Breast epithelium (tissue), 4 donors: ENCODE data around the gene MAPK8IP1. TPM values are rescaled to one million over a fixed set of nuclear protein-coding genes. Genes with fewer than 3 reads are reported as not detected.
A peak's percentile ranks its signal among the peaks of the same experiment; 100 is the strongest.

ENCODE experiments used
- DNase-seq, 2 donors: peaks; one replicate each; pipeline ENCODE4 v3.0.0-alpha.2; 2019; ENCODE audit warnings: low spot score in 2 of 2
- H3K27ac ChIP-seq, 2 donors: fragments of 200-600 bp; sonication (generic) in 1 of 2; one replicate each; pipeline ENCODE4 v1.5.1; 2016 to 2019; ENCODE audit warnings: mild to moderate bottlenecking in 1 of 2
- H3K27me3 ChIP-seq, 2 donors: fragments of 200-600 bp; sonication (generic) in 1 of 2; one replicate each; pipeline versions ENCODE4 v1.5.1 to v1.6.0; 2017 to 2019; ENCODE audit warnings: control low read depth in 1 of 2, mild to moderate bottlenecking in 1 of 2
- H3K36me3 ChIP-seq: fragments of 200-600 bp; one replicate; pipeline ENCODE4 v1.5.1; 2019
- H3K4me1 ChIP-seq, 2 donors: fragments of 200-600 bp; sonication (generic); one replicate each; pipeline ENCODE4 v1.5.1; 2016 to 2019; ENCODE audit warnings: control low read depth in 1 of 2
- H3K4me3 ChIP-seq, 3 donors: fragments of 200-600 bp; sonication (generic); 1 replicate in 2 of 3; 2 replicates in 1 of 3; pipeline ENCODE4 v1.5.1; 2016 to 2019; ENCODE audit warnings: mild to moderate bottlenecking in 3 of 3, moderate library complexity in 2 of 3
- H3K9me3 ChIP-seq, 2 donors: fragments of 200-600 bp; sonication (generic) in 1 of 2; one replicate each; pipeline ENCODE4 v1.5.1; 2016 to 2019; ENCODE audit warnings: control low read depth in 1 of 2
- POLR2A ChIP-seq: fragments of 450-650 bp; IDR thresholded peaks from one replicate; pipeline ENCODE4 v1.6.1; 2016; ENCODE audit warnings: antibody characterized with exemption, mild to moderate bottlenecking, moderate library complexity
- POLR2AphosphoS5 ChIP-seq, 3 donors: sonication (generic); formaldehyde crosslinking; IDR thresholded peaks; one replicate each; pipeline ENCODE4 v1.6.1; 2017; ENCODE audit warnings: antibody characterized with exemption in 3 of 3
- intact Hi-C: fragments of 100-400 bp; cut with DNase I; formaldehyde crosslinking; loops from one replicate; pipeline ENCODE4 v1.15.1; 2023; ENCODE audit warnings: low total_unique reads
- total RNA-seq, 3 donors: library from RNA; depleted of rRNA; stranded (reverse); fragments of >200 nt; gene quantifications; one replicate each; pipeline ENCODE4 v1.1.0, GENCODE V29; 2016
- TF ChIP-seq, protein P1 (sequence below), 3 donors: fragments of 450-650 bp; IDR thresholded peaks; one replicate each; pipeline ENCODE4 v1.5.1; 2016 to 2017; ENCODE audit warnings: antibody characterized with exemption in 3 of 3, mild to moderate bottlenecking in 3 of 3, moderate library complexity in 3 of 3

Gene MAPK8IP1
- total RNA-seq, 3 donors from 2014 or later, result 5.4 to 7.2 (median 5.9) TPM

DNA sequence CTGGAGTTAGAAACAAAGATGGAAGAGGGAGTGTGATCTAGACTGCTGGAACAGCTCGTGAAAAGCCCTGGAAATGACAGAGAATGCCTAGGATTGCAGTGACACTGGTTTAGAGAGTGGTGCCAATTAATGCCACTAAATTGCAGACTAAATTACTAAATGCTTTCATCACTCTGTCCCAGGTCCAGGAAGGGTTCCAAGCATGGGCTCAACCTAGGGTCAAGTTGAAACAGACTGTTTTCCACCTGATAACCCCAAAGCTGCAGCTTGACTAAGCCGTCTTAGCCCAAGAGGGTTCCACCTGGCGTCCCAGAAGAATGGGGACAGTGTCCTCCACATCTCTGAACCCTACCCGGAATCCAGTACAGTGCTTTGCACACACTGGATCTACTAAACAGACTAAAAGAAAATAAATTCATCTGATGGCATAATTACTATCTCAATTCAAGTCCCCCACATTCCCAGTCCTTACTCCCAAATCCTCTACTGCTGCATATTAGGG, 39.2 kb upstream of the MAPK8IP1 start:
- Histone ChIP-seq H3K9me3 (no peaks in the 10 kb centered on the region), H3K36me3 (no peaks in the 10 kb centered on the region), H3K4me3 (peak overlapping the region in 2 of 3 donors; percentile 89 to 91), H3K27ac (peak overlapping the region; percentile 96 to 97), H3K27me3 (no peaks in the 10 kb centered on the region), H3K4me1 (peaks cover 2 to 19% of the 10 kb centered on the region in 2 donors)
- DNase-seq, result no peak
- intact Hi-C loops, result loop anchor here (10.0 kb wide), 1 partner anchor 159 kb away; no protein-coding TSS in a partner anchor
- TF ChIP-seq, protein P1, sequence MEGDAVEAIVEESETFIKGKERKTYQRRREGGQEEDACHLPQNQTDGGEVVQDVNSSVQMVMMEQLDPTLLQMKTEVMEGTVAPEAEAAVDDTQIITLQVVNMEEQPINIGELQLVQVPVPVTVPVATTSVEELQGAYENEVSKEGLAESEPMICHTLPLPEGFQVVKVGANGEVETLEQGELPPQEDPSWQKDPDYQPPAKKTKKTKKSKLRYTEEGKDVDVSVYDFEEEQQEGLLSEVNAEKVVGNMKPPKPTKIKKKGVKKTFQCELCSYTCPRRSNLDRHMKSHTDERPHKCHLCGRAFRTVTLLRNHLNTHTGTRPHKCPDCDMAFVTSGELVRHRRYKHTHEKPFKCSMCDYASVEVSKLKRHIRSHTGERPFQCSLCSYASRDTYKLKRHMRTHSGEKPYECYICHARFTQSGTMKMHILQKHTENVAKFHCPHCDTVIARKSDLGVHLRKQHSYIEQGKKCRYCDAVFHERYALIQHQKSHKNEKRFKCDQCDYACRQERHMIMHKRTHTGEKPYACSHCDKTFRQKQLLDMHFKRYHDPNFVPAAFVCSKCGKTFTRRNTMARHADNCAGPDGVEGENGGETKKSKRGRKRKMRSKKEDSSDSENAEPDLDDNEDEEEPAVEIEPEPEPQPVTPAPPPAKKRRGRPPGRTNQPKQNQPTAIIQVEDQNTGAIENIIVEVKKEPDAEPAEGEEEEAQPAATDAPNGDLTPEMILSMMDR (IDR thresholded peaks at IDR 0.05), result no peak
- TF ChIP-seq POLR2A (no peak), POLR2AphosphoS5 (IDR thresholded peaks at IDR 0.05) (no peak)

DNA sequence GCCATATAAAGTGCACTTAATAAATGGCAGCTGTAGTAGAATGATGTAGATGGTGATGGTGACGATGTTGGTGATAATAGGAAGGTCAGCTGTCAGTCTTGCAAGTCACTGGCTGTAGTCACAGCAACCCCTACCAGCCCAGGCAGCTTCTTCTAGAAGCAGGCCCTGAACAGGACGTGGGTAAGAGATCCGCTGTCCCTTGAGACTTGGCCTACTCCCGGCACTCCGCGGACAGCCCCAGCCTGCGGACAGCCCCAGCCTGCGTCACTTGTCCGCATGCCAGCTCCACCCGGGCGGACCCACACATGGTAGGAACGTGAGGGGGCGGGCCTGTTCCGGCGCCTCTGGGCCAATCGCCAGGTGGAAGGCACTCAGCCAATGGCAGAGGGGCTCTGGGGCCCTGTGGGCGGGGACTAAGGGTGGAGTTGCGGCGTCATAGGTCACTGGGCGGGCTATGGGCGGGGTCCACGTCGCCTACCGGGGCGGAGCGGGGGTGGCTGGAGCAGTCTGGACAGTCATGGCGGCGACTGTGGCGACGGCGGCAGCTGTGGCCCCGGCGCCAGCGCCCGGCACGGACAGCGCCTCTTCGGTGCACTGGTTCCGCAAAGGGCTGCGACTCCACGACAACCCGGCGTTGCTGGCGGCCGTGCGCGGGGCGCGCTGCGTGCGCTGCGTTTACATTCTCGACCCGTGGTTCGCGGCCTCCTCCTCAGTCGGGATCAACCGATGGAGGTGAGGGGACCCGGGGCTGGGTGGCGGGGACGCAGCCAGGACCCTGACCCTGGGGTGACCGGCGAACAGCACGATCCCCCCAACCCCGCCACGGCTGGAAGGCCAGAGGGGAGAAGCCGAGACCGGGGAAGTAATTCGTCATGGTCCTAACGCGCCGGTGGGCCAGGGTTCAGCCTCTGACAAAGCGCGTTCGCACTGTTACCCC, 38.2 kb upstream of the MAPK8IP1 start, which contains the start of gene CRY2:
Gene CRY2, plus strand, starts transcription at position 502 of the 937 bp plus-strand sequence. Its CDS starts 16 bp downstream, at position 518.
- DNase-seq, result peak; percentile 99 to 100
- Histone ChIP-seq H3K9me3 (no peaks in the 10 kb centered on the region), H3K36me3 (no peaks in the 10 kb centered on the region), H3K4me3 (peak within 1 kb of the TSS; percentile 79 to 91 (median 89)), H3K27ac (peak within 1 kb of the TSS; percentile 96 to 97), H3K4me1 (peaks cover 2 to 22% of the 10 kb centered on the region in 2 donors), H3K27me3 (no peaks in the 10 kb centered on the region)
- intact Hi-C loops, result loop anchor here (10.0 kb wide), 1 partner anchor 158 kb away; no protein-coding TSS in a partner anchor
- TF ChIP-seq POLR2A (peak; percentile 82), POLR2AphosphoS5 (IDR thresholded peaks at IDR 0.05) (peak; percentile 72 to 91 (median 91))
- TF ChIP-seq, protein P1 (IDR thresholded peaks at IDR 0.05), result peak in 1 of 3 donors; percentile 22

DNA sequence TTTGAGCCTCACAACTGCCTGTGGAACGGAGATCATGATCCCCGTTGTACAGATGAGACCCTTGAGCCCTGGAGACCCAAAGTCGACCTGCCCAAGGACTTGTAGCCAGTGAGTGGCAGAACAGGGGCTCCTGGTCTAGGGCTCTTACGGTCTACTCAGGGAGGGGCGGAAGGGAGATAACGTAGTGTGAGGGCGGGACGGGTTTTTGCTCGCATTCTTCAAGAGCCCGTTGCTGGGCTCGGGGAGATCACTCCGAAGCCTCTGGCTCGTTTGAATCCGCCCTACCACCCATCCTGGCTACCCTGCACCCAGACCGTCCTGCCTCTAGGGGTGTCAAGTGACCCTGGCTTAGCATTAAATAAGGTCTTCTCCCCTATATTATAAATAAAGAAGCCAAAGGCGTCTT, 37.5 kb upstream of the MAPK8IP1 start:
- intact Hi-C loops, result loop anchor here (10.0 kb wide), 1 partner anchor 157 kb away; no protein-coding TSS in a partner anchor
- H3K36me3 ChIP-seq, result no peaks in the 10 kb centered on the region
- H3K9me3 ChIP-seq, result no peaks in the 10 kb centered on the region
- H3K27ac ChIP-seq, result peak overlapping the region; percentile 96 to 97
- H3K4me3 ChIP-seq, result peak overlapping the region; percentile 79 to 91 (median 89)
- TF ChIP-seq, protein P1 (IDR thresholded peaks at IDR 0.05), result no peak
- TF ChIP-seq POLR2AphosphoS5 (IDR thresholded peaks at IDR 0.05) (no peak), POLR2A (no peak)
- H3K4me1 ChIP-seq, result peaks cover 2 to 24% of the 10 kb centered on the region in 2 donors
- H3K27me3 ChIP-seq, result no peaks in the 10 kb centered on the region
- DNase-seq, result peak in 1 of 2 donors; percentile 38

DNA sequence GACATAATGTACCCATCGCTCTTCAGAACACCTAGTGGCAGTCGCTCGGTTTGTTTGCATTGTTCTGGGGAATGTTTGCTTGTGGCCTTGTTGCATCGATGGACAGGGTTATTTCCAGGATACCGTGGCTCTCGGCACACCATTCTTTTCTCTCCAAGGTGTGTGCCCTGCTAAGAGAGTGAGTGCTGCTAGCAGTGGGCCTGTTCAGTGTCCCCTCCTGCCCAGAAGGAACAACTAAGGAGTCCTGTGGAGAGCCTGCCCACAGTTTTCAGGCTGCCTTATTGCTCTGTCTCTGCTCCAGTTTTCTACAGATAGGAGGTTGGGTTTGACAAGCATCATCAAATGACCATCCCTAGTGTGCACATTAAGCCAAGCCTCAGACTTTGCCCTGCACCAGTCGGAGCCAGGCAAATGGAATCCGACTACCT, 36.8 kb upstream of the MAPK8IP1 start:
- Histone ChIP-seq H3K9me3 (no peaks in the 10 kb centered on the region), H3K27me3 (no peaks in the 10 kb centered on the region), H3K36me3 (no peaks in the 10 kb centered on the region), H3K4me3 (peak overlapping the region; percentile 79 to 91 (median 89)), H3K27ac (peak overlapping the region; percentile 96 to 97), H3K4me1 (peaks cover 2 to 24% of the 10 kb centered on the region in 2 donors)
- TF ChIP-seq POLR2A (no peak), POLR2AphosphoS5 (IDR thresholded peaks at IDR 0.05) (no peak)
- TF ChIP-seq, protein P1 (IDR thresholded peaks at IDR 0.05), result no peak
- intact Hi-C loops, result loop anchor here (10.0 kb wide), 1 partner anchor 156 kb away; no protein-coding TSS in a partner anchor
- DNase-seq, result peak in 1 of 2 donors; percentile 58
